ENCODE results near the gene ATXN10.

ATXN10 gene

DNA sequence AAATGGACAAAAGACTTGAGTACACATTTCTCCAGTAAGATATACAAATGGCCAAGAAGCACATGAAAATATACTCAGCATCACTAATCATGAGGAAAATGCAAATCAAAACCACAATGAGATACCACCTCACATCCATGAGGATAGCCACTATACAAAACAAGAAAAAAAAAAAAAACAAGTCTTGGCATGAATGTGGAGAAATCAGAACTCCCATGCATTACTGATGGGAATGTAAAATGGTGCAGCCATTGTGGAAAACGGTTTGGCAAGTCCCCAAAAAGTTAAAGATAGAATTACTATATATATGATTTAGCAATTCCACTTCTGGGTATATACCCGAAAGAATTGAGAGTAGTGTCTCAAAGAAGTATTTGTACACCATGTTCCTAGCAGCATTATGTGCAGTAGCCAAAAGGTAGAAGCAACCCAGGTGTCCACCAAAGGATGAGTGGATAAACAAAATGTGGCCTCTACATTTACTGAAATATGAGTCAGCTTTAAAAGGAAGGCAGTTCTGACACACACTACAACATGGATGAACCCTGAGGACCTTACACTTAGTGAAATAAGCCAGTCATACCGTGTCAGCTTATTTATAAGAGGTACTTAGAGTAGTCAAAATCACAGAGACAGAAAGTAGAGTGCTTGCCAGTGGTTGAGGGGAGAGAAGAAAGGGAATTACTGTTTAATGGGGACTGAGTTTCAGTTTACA lies 159.1 kb downstream of the ATXN10 start:
- no peak for DNase-seq (ENCODE audit: low read depth in 3 of 3)

- DNase-seq (ENCODE audit: low read depth in 3 of 3), result no peak
Measured at GRCh38 chr22:45831394-45831793, 159.8 kb downstream of the ATXN10 start.

DNA sequence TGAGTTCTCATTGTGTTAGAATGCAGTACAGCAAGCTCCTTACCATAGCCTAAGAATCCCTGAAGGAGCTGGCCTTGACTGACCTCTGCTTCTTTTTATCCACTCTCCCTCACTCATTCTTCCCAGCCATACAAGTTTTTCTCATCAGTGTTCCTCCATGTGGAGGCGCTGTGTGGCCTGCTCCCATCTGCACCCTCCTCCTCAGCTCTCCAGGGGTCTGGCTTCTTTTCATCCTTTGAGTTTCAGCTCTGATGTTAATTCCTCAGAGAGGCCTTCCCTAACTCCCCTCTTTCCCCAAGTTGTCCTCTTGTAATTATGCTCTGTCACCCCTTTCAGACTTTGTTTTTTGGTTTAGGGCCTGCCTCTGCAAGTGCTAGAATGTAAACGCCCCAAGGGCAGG lies 160.5 kb downstream of the ATXN10 start:
- no peak for DNase-seq (ENCODE audit: low read depth in 3 of 3)

DNA sequence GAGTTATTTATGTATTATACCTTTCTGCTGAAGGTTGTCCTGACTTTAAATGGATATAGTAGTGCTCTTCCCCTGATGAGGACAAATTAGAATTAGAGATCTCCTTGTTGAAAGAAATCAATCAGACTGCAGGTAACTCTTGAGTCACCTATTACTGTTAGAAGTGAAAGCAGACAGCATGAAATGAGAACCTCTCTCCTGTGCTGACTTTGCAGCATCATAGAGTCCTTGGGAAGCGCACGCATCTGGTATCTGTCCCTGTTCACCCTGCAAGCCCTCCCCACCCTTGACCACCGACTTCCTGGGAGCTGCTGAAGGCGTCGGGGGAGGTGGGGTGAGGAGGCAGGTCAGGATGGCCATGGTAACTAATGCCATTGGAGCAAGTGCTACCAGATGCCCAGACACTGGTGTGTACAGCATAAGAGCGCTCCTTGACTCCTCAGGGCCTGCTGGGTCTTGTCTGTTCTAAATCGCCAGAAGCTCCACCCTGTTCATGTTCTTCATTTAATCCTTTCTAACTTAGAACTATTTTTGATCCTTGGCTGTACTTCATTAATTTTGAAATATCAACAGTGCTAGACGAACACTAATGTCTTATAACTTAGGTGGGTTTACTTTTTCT lies 161.4 kb downstream of the ATXN10 start:
- DNase-seq (ENCODE audit: low read depth in 3 of 3), result no peak

GRCh38 chr22:45833613-45834012 lies 162.0 kb downstream of the ATXN10 start:
- no peak for DNase-seq (ENCODE audit: low read depth in 3 of 3)

DNA sequence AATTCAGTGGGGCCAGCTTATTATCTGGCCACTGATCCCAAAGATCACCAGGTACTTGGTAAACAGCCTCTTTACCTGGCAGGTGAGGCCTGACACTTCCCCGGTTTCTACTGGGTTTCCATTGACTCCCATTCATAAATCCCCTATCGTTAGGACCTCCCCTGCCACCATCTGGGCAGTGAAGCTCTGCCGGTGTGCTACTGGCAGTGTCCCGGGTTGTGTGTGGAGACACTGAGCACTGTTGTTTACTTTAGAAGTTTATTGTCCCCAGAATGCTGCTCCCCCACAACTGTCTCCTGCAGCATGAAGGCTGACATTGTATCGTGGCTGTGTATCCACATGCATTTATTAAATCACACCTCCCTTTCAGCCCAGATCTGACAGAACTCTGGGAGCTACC lies 162.6 kb downstream of the ATXN10 start:
- DNase-seq (ENCODE audit: low read depth in 3 of 3), result no peak

DNA sequence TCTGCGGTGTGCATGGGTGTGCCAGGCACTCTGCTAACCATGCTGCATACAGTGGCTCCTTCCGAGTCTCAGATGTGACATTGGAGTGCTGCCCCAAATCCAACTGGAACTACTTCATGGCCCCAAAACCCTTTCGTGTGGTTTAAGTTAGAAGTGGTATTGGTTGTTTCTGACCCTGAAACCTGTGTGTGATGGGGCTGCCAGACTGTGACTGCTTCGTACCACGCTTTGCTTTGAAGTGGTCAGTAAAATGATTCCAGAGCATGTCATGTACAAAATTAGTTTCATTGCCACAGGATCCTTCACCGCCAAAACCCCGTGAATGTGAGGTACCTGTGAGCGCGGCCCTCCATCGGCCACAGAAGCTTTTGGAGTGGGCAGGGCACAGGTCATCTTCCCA lies 163.2 kb downstream of the ATXN10 start:
- DNase-seq (ENCODE audit: low read depth in 3 of 3), result no peak

GRCh38 chr22:45836418-45837169 lies 165.0 kb downstream of the ATXN10 start:
- no peak for DNase-seq (ENCODE audit: low read depth in 3 of 3)

DNA sequence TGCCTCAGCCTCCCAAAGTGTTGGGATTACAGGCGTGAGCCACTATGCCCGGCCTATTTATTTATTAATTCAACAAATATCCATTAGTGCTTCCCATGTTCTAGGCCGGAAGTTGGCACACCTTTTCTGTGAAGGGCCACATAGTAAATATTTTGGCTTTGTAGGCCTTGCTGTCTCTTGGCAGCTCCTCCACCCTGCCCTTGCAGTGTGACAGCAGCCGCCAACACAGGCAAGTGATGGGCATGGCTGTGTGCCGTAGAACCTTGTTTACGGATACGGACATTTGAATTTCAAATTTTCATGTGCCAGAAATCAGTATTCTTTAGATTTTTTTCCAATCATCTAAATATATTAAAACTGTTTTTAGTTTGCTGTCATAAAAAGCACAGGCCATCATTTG lies 165.9 kb downstream of the ATXN10 start:
- DNase-seq (ENCODE audit: low read depth in 3 of 3), result no peak

DNA sequence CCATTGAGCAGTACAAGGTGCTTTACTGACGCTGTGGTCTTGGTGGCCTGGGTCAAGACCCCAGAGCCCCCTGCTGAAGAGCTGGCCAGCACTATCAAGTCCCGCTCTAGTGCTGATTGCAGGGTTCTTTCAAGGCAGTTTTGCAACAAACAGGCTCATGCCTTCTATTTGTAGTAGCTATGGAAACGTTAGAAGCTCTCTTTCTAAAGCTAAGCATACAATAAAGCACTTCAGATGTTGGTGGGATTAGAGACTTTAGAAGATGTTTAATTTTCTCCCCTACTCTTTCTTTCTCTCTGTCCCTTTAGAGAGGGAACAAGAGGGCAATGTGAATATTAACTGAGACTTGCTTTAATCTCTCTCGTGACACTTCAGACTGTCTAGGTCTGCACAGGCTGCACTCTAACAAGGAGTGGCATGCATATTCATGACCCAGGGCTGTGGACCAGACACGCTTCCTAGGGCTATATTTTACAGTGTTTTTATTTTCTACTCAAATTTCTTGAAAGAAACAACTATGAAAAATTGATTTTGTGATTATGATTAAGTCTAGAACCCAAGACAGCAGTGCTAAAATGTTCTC lies 166.8 kb downstream of the ATXN10 start:
- DNase-seq (ENCODE audit: low read depth in 3 of 3), result no peak

GRCh38 chr22:45840483-45840882 lies 168.8 kb downstream of the ATXN10 start:
- DNase-seq (ENCODE audit: low read depth in 3 of 3), result no peak

DNA sequence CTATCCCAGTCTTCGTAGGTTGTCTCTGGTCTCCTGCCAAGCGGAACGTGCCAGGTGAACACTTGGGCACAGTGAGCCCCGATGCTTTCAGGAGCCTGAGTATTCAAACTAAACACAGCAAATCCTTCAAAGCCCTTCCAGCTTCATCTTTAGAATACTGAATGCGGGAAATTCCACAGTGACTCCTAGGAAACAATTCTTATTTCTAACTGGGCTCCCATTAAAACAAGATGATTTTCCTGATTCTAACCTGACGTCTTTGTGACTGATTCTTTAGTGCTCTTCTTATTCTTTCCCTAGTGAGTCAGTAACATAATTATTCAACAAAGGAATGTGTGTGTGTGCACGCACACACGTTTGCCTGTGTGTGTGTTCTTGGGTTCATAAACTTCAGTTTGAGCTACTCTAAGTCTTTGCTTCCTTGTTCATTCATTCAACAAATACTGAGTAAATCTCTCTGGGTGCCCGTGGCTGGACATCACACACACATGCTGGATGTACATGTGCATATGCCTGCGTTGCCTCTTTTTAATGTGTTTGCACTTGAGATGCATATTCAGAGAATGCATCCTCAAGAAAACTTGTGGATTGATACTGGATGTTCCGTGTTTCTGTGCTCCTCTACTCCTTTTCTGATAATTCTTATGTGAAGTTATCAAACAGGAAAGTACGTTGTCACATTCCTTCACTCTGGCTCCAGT lies 170.8 kb downstream of the ATXN10 start:
- DNase-seq (ENCODE audit: low read depth in 3 of 3), result no peak

- DNase-seq (ENCODE audit: low read depth in 3 of 3), result no peak
Measured at GRCh38 chr22:45843031-45843430, 171.4 kb downstream of the ATXN10 start.

DNA sequence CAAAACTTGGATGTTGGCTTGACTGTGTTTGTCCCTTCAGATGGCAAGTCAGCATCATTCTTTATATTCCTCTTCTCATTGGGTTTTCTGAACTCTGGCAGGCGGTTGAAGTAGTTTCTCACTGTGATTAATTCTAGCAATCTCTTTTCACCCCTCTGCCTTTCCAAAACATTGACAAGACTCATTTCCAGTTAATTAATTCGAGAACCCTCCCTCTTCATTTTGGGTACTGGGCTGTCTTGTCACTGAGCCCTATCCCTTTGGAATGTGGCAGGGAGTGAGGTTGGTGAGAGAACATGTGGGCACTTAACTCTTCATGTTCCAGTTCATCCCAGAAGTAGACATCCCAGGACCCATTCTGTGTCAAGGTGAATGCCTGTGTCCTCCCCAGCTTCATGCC lies 172.4 kb downstream of the ATXN10 start:
- no peak for DNase-seq (ENCODE audit: low read depth in 3 of 3)

DNA sequence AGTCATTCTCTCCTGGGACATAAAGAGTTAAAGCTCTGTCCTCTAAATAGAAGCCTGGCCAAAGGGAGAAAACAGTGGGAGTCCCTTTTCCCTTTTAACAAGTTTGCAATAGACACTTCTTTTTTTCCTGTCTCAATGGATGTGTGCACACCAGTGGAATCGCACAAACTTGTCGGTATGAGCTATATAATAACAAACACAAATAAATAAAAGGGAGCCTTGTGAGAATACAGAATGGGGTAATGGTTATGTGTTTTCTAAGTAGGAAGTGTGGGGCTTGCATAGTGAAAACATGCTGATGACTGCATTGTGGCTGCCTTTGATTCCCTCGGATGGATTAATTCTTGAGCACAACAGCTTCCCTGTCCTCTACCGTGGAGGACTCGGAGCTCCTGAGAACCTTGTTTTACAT lies 173.4 kb downstream of the ATXN10 start:
- DNase-seq (ENCODE audit: low read depth in 3 of 3), result no peak

GRCh38 chr22:45846952-45847351 lies 175.3 kb downstream of the ATXN10 start:
- no peak for DNase-seq (ENCODE audit: low read depth in 3 of 3)

- DNase-seq (ENCODE audit: low read depth in 3 of 3), result no peak
Measured at GRCh38 chr22:45848904-45849303, 177.3 kb downstream of the ATXN10 start.

- no peak for DNase-seq (ENCODE audit: low read depth in 3 of 3)
Measured at GRCh38 chr22:45852826-45853225, 181.2 kb downstream of the ATXN10 start.

DNA sequence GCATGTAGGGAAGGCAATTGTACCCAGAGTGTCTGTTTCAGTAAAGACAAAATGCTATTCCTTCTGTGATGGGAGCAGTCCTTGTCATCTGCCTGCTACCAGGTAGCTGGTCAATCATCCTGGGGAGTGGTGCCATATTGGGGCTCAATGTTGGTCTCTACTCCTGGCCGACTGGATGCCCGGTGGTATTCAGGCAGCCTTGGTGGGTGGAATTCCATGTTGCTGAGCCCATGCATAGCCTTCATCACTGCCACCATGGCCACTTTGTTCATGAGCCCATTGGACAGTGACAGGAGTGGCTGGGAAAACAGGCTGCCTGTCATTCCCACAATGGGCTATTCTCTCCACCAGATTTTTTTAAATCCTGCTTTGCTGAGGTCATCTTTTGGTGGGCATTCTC lies 184.3 kb downstream of the ATXN10 start:
- no peak for DNase-seq (ENCODE audit: low read depth in 3 of 3)

DNA sequence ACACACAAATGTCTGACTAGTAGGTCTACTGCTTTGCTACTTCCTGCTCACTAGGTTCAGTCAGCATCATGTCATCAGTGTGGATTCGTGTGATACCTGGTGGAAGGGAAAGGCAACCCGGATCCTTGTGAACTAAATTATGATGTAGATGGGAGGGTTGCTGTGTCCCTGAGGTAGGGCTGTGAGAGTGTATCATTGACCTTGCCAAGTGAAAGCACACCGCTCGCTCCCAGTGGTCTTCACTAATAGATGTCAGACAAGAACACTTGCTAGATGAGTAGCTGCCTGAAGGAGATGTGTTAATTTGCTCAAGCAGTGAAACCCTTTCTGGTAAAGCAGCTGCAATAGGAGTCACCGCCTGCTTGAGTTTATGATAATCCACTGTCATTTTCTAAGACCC lies 185.9 kb downstream of the ATXN10 start:
- no peak for DNase-seq (ENCODE audit: low read depth in 3 of 3)

DNA sequence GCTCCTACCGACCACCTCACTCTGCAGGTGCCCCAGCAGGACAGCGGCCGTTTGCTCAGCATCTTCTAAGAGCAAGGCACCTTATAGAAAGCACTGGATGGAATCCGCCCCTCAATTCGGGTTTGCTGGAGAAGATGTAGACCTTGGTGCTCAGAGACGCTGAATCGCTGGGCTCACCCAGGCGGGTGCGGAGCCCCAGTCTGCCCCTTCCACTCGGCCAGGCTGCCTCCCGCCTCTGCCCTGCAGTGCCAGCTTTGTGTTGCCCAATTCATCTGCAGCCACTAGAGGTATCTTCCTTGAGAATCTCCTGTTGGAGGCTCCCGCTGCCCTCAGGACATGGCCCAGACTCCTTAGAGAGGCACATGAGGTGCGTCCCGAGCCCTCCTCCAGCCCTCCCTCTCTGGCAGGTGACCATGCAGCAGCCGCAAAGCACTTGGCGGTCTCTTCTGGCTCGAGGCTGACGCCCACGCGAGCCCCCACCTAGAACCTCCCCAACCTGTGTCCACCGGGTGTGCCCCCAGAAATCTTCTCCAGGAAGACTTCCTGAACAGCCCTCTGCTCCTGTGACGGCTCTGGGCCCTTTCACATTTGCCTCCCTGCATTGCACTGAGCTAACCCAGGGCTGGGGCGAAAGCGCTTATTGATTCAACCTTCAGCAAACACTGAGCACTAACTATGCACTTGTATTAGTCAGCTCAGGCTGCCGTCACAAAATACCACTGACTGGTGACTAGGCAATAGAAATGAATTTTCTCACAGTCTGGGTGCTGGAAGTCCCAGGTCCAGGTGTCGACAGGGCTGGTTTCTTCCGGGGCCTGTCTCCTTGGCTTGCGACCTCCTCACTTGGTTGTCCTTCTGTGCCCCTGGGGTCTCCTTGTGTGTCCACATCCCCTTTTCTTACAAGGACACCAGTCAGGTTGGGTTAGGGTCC lies 187.9 kb downstream of the ATXN10 start:
- no peak for DNase-seq (ENCODE audit: low read depth in 3 of 3)
